ENCODE results near the gene TRIM63. TPM values are rescaled to one million over a fixed set of nuclear protein-coding genes. Genes with fewer than 3 reads are reported as not detected.

TRIM63 gene
- total RNA-seq, 2 donors from 2014 or later: 0.68 TPM; not detected in 1

DNA sequence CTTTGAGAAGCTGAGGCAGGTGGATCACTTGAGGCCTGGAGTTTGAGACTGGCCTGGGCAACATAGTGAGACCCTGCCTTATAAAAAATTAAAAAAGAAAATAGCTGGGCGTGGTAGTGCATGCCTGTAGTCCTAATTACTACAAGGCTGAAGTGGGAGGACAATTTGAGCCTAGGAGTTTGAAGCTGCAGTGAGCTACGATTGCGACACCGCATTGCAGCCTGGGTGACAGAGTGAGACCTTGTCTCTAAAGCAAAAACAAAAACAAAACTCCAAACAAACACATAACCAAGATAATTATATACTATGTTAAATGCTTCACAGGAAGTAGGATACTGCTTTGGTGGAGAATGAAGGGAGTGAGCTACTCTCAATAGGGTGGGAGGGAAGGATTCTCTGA, 64.2 kb downstream of the TRIM63 start:
- TF ChIP-seq POLR2A (IDR thresholded peaks at IDR 0.05): no peak
- TF ChIP-seq, protein P1, sequence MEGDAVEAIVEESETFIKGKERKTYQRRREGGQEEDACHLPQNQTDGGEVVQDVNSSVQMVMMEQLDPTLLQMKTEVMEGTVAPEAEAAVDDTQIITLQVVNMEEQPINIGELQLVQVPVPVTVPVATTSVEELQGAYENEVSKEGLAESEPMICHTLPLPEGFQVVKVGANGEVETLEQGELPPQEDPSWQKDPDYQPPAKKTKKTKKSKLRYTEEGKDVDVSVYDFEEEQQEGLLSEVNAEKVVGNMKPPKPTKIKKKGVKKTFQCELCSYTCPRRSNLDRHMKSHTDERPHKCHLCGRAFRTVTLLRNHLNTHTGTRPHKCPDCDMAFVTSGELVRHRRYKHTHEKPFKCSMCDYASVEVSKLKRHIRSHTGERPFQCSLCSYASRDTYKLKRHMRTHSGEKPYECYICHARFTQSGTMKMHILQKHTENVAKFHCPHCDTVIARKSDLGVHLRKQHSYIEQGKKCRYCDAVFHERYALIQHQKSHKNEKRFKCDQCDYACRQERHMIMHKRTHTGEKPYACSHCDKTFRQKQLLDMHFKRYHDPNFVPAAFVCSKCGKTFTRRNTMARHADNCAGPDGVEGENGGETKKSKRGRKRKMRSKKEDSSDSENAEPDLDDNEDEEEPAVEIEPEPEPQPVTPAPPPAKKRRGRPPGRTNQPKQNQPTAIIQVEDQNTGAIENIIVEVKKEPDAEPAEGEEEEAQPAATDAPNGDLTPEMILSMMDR (IDR thresholded peaks at IDR 0.05): no peak
- no peak for TF ChIP-seq POLR2AphosphoS5 (IDR thresholded peaks at IDR 0.05)
- H3K4me1 ChIP-seq (replicated peaks): no peaks in the 10 kb centered on the region
- no peak overlapping the region for H3K27ac ChIP-seq
- no peak overlapping the region for H3K4me3 ChIP-seq
- no peaks in the 10 kb centered on the region for H3K27me3 ChIP-seq (replicated peaks; ENCODE audit: insufficient read depth)
- no peaks in the 10 kb centered on the region for H3K36me3 ChIP-seq
- DNase-seq (ENCODE audit: low spot score): no peak
- 88% methylated on average over 4 of the region's 4 CpGs for WGBS
- intact Hi-C loops (cut with DNase I): no loop called here
- no peaks in the 10 kb centered on the region for H3K9me3 ChIP-seq

Small RNA genes within 50 kb of the gene (small RNA-seq; reads per million reads assigned to genes)
- gene RF00283 (0 reads per million in 2 donors), gene RF00492 (0 reads per million in 2 donors)

Other genes starting within 250 kb of the TRIM63 start
- 100 to 1,000 TPM in 1 of 2 donors, 10 to 100 TPM in 1; 82.2 to 112 TPM for gene MTFR1L, start 247.7 kb downstream of the TRIM63 start, total RNA-seq
- 1 to 10 TPM in 1 of 2 donors, under 1 TPM in 1; 0.32 to 4.3 TPM for gene AUNIP, start 208.2 kb downstream of the TRIM63 start, total RNA-seq
- 10 to 100 TPM in 1 of 2 donors, 1 to 10 TPM in 1; 7.8 to 74.0 TPM for gene PAQR7, start 191.9 kb downstream of the TRIM63 start, total RNA-seq
- 100 to 1,000 TPM in 1 of 2 donors, 10 to 100 TPM in 1; 21.8 to 138 TPM for gene STMN1, start 161.2 kb downstream of the TRIM63 start, total RNA-seq
- 10 to 100 TPM; 17.4 to 18.7 TPM for gene PAFAH2, start 69.6 kb downstream of the TRIM63 start, total RNA-seq
- 1 to 10 TPM in 1 of 2 donors, not detected in 1; 3.2 TPM for gene EXTL1, start 45.9 kb downstream of the TRIM63 start, total RNA-seq
- gene SLC30A2, start 21.5 kb downstream of the TRIM63 start, total RNA-seq: under 1 TPM; 0.05 to 0.34 TPM
- gene PDIK1L, start 44.2 kb upstream of the TRIM63 start, total RNA-seq: 10 to 100 TPM; 10.5 TPM
- 1 to 10 TPM; 3.8 to 5.9 TPM for gene FAM110D, start 91.4 kb upstream of the TRIM63 start, total RNA-seq
- gene C1orf232, start 101.3 kb upstream of the TRIM63 start, total RNA-seq: not detected
- 10 to 100 TPM; 44.5 to 50.7 TPM for gene ZNF593, start 102.3 kb upstream of the TRIM63 start, total RNA-seq
- not detected for gene ZNF593OS, start 104.2 kb upstream of the TRIM63 start, total RNA-seq
- gene CNKSR1, start 109.9 kb upstream of the TRIM63 start, total RNA-seq: 10 to 100 TPM; 24.8 to 32.4 TPM
- gene CATSPER4, start 123.0 kb upstream of the TRIM63 start, total RNA-seq: 1 to 10 TPM in 1 of 2 donors, not detected in 1; 1.5 TPM
- gene CEP85, start 166.6 kb upstream of the TRIM63 start, total RNA-seq: 10 to 100 TPM in 1 of 2 donors, 1 to 10 TPM in 1; 3.4 to 21.0 TPM
- 10 to 100 TPM; 37.4 to 55.3 TPM for gene SH3BGRL3, start 212.5 kb upstream of the TRIM63 start, total RNA-seq
- gene UBXN11, start 239.0 kb upstream of the TRIM63 start, total RNA-seq: 10 to 100 TPM; 13.2 to 18.1 TPM

Measured in prostate gland (tissue), 2 donors.